OCI-LY7 (cell line): ENCODE results near the gene DDI1. TPM values are rescaled to one million over a fixed set of nuclear protein-coding genes. Genes with fewer than 3 reads are reported as not detected.

Experiments
- BruUV-seq: library from RNA; stranded (reverse); fragments of 400-500 nt; replicated peaks from 2 replicates; lab custom pipeline; 2021; lab: Mats Ljungman, UMichigan
- CTCF ChIA-PET: fragments of 300-600 bp; sonication (Branson Sonifier 250); formaldehyde crosslinking; loops from one replicate; lab custom pipeline; 2022; ENCODE audit warnings: antibody characterized with exemption; ENCODE audit not compliant: unreplicated experiment; lab: Charles Lee
- POLR2A ChIA-PET: fragments of 300-600 bp; sonication (Branson Sonifier 250); formaldehyde crosslinking; loops from one replicate; lab custom pipeline; 2022; ENCODE audit warnings: antibody characterized with exemption; lab: Charles Lee
- DNase-seq: peaks from one replicate; pipeline ENCODE4 v3.0.0-alpha.2; 2015; ENCODE audit warnings: low spot score
- H2AFZ ChIP-seq: fragments of 200-600 bp; sonication (generic), shearing (Covaris generic); 2 replicates; pipeline ENCODE4 v1.6.1; 2014; ENCODE audit warnings: mild to moderate bottlenecking, antibody characterized with exemption, low read length, moderate library complexity
- H3K27ac ChIP-seq: fragments of 200-600 bp; sonication (generic); 2 replicates; pipeline ENCODE4 v1.5.1; 2014; ENCODE audit warnings: mixed run types, low read depth, mild to moderate bottlenecking, moderate library complexity, low read length, inconsistent platforms; ENCODE audit not compliant: poor library complexity, severe bottlenecking
- H3K36me3 ChIP-seq: fragments of 200-600 bp; sonication (generic); 2 replicates; pipeline ENCODE4 v1.6.1; 2014; ENCODE audit warnings: mild to moderate bottlenecking, antibody characterized with exemption, low read length, moderate library complexity, mixed read lengths; ENCODE audit not compliant: insufficient read depth
- H3K4me1 ChIP-seq: fragments of 200-600 bp; sonication (generic); 2 replicates; pipeline ENCODE4 v1.5.1; 2014; ENCODE audit warnings: mild to moderate bottlenecking, low read length; ENCODE audit not compliant: insufficient read depth, poor library complexity, severe bottlenecking
- H3K4me2 ChIP-seq: fragments of 200-600 bp; sonication (generic); 2 replicates; pipeline ENCODE4 v1.6.1; 2014; ENCODE audit warnings: mild to moderate bottlenecking, low read length
- H3K4me3 ChIP-seq: fragments of 200-600 bp; sonication (generic); 2 replicates; pipeline ENCODE4 v1.5.1; 2014; ENCODE audit warnings: mild to moderate bottlenecking, low read depth, low read length; ENCODE audit not compliant: poor library complexity, severe bottlenecking
- H3K79me2 ChIP-seq: fragments of 200-600 bp; sonication (generic); 2 replicates; pipeline ENCODE4 v1.6.1; 2016; ENCODE audit warnings: low read depth, mild to moderate bottlenecking, low read length, moderate library complexity, mixed read lengths; ENCODE audit not compliant: insufficient read depth
- H3K9me2 ChIP-seq: fragments of 200-600 bp; sonication (generic); 2 replicates; pipeline ENCODE4 v1.6.1; 2016; ENCODE audit warnings: mild to moderate bottlenecking, low read length, mixed read lengths; ENCODE audit not compliant: insufficient read depth
- H3K9me3 ChIP-seq: fragments of 200-600 bp; sonication (generic); 2 replicates; pipeline ENCODE4 v1.6.1; 2014; ENCODE audit warnings: mild to moderate bottlenecking, mixed run types, low read length, mixed read lengths
- H4K20me1 ChIP-seq: fragments of 200-600 bp; sonication (generic); 2 replicates; pipeline ENCODE4 v1.6.1; 2014; ENCODE audit warnings: mild to moderate bottlenecking, antibody characterized with exemption, low read length, moderate library complexity, mixed read lengths; ENCODE audit not compliant: insufficient read depth
- CTCF ChIP-seq: fragments of 200-600 bp; sonication (generic); conservative IDR thresholded peaks from 2 replicates; pipeline ENCODE4 v1.5.1; 2014; ENCODE audit warnings: mild to moderate bottlenecking, antibody characterized with exemption, low read length, moderate library complexity, mixed read lengths
- EZH2phosphoT487 ChIP-seq: fragments of 200-600 bp; sonication (generic); IDR thresholded peaks from 2 replicates; pipeline ENCODE4 v1.6.1; 2018; ENCODE audit warnings: low read depth, borderline replicate concordance, mild to moderate bottlenecking, mixed run types, antibody characterized with exemption, low read length, moderate library complexity, mixed read lengths
- intact Hi-C: fragments of 100-400 bp; cut with micrococcal nuclease; formaldehyde crosslinking; loops from one replicate; pipeline ENCODE4 v1.10.0; 2022; ENCODE audit not compliant: unreplicated experiment
- total RNA-seq, 2 experiments: library from RNA; depleted of rRNA in 1 of 2; stranded (reverse); fragments of >200 nt in 1 of 2; shearing (Covaris generic) in 1 of 2; gene quantifications; 2 replicates each; pipeline ENCODE4 v1.2.3, GENCODE V29; 2014 to 2022

DDI1 gene
- total RNA-seq, 2 experiments from 2014 or later: not detected

- intact Hi-C loops: no loop called here
- H3K36me3 ChIP-seq: no peaks in the 10 kb centered on the region
- no peaks in the 10 kb centered on the region for H3K4me1 ChIP-seq
- no peaks in the 10 kb centered on the region for H3K79me2 ChIP-seq
- no peak for DNase-seq
- H2AFZ ChIP-seq: no peak overlapping the region
- H4K20me1 ChIP-seq: no peaks in the 10 kb centered on the region
- H3K9me2 ChIP-seq: no peaks in the 10 kb centered on the region
- H3K4me2 ChIP-seq: no peak overlapping the region
- CTCF ChIA-PET: no interaction called here
- H3K4me3 ChIP-seq: no peak overlapping the region
- POLR2A ChIA-PET: no interaction called here
- no TSS peak for BruUV-seq
- no peak overlapping the region for H3K27ac ChIP-seq
- no peaks in the 10 kb centered on the region for H3K9me3 ChIP-seq
- no peak for TF ChIP-seq CTCF
- TF ChIP-seq EZH2phosphoT487: no peak
Observed at GRCh38 chr11:103994518-103994917, 41.9 kb upstream of the DDI1 start.

GRCh38 chr11:103995896-103996295, 40.5 kb upstream of the DDI1 start:
- Histone ChIP-seq H3K9me2 (no peaks in the 10 kb centered on the region), H2AFZ (no peak overlapping the region), H4K20me1 (no peaks in the 10 kb centered on the region), H3K9me3 (no peaks in the 10 kb centered on the region), H3K4me3 (no peak overlapping the region), H3K79me2 (no peaks in the 10 kb centered on the region), H3K27ac (no peak overlapping the region), H3K4me1 (no peaks in the 10 kb centered on the region), H3K4me2 (no peak overlapping the region), H3K36me3 (no peaks in the 10 kb centered on the region)
- intact Hi-C loops: no loop called here
- ChIA-PET CTCF (no interaction called here), POLR2A (interaction anchor here (0.7 to 1.6 kb wide), 3 partner anchors 9 to 27 kb away, joined by 3 to 7 read pairs (median 4); no protein-coding TSS in a partner anchor)
- DNase-seq: no peak
- BruUV-seq: no TSS peak
- TF ChIP-seq EZH2phosphoT487 (no peak), CTCF (no peak)

GRCh38 chr11:103997082-103997481, 39.4 kb upstream of the DDI1 start:
- H3K4me3 ChIP-seq: no peak overlapping the region
- no peak for DNase-seq
- H3K4me2 ChIP-seq: no peak overlapping the region
- H3K79me2 ChIP-seq: no peaks in the 10 kb centered on the region
- BruUV-seq: no TSS peak
- POLR2A ChIA-PET: interaction anchor here (0.6 to 1.6 kb wide), 5 partner anchors 13 to 465 kb away, joined by 3 to 7 read pairs (median 3); no protein-coding TSS in a partner anchor
- no peak overlapping the region for H2AFZ ChIP-seq
- intact Hi-C loops: no loop called here
- H3K27ac ChIP-seq: no peak overlapping the region
- no peaks in the 10 kb centered on the region for H3K9me3 ChIP-seq
- no peaks in the 10 kb centered on the region for H3K4me1 ChIP-seq
- H3K36me3 ChIP-seq: no peaks in the 10 kb centered on the region
- no peaks in the 10 kb centered on the region for H3K9me2 ChIP-seq
- CTCF ChIA-PET: no interaction called here
- H4K20me1 ChIP-seq: no peaks in the 10 kb centered on the region
- no peak for TF ChIP-seq CTCF
- TF ChIP-seq EZH2phosphoT487: no peak
